ENCODE results near the gene JAKMIP1.

JAKMIP1 gene

GRCh38 chr4:6120361-6120760, 80.0 kb downstream of the JAKMIP1 start:
- no peak overlapping the region for H3K4me3 ChIP-seq (ENCODE audit: low read depth, low read length)
- TF ChIP-seq CTCF (conservative IDR thresholded peaks at IDR 0.05; ENCODE audit: low read depth, low read length), result no peak
- no peak for DNase-seq (ENCODE audit: low read depth)

GRCh38 chr4:6119507-6120020, 80.8 kb downstream of the JAKMIP1 start:
- DNase-seq (ENCODE audit: low read depth), result no peak
- no peak for TF ChIP-seq CTCF (conservative IDR thresholded peaks at IDR 0.05; ENCODE audit: low read depth, low read length)
- no peak overlapping the region for H3K4me3 ChIP-seq (ENCODE audit: low read depth, low read length)

GRCh38 chr4:6118201-6118600, 82.1 kb downstream of the JAKMIP1 start:
- TF ChIP-seq CTCF (conservative IDR thresholded peaks at IDR 0.05; ENCODE audit: low read depth, low read length), result no peak
- no peak for DNase-seq (ENCODE audit: low read depth)
- no peak overlapping the region for H3K4me3 ChIP-seq (ENCODE audit: low read depth, low read length)

- no peak for TF ChIP-seq CTCF (conservative IDR thresholded peaks at IDR 0.05; ENCODE audit: low read depth, low read length)
- no peak overlapping the region for H3K4me3 ChIP-seq (ENCODE audit: low read depth, low read length)
- DNase-seq (ENCODE audit: low read depth), result no peak
Observed at GRCh38 chr4:6116696-6117285, 83.6 kb downstream of the JAKMIP1 start.

- H3K4me3 ChIP-seq (ENCODE audit: low read depth, low read length), result no peak overlapping the region
- no peak for DNase-seq (ENCODE audit: low read depth)
- no peak for TF ChIP-seq CTCF (conservative IDR thresholded peaks at IDR 0.05; ENCODE audit: low read depth, low read length)
Observed at GRCh38 chr4:6115746-6116586, 84.4 kb downstream of the JAKMIP1 start.

GRCh38 chr4:6115342-6115741, 85.0 kb downstream of the JAKMIP1 start:
- no peak for DNase-seq (ENCODE audit: low read depth)
- H3K4me3 ChIP-seq (ENCODE audit: low read depth, low read length), result no peak overlapping the region
- TF ChIP-seq CTCF (conservative IDR thresholded peaks at IDR 0.05; ENCODE audit: low read depth, low read length), result no peak

Measured in choroid plexus epithelial cell (primary cell).